Keratinocyte (primary cell): ENCODE measurements around the gene GREB1. TPM values are rescaled to one million over a fixed set of nuclear protein-coding genes. Genes with fewer than 3 reads are reported as not detected.

Experiments used
- DNase-seq: peaks from one replicate; pipeline ENCODE4 v3.0.0-alpha.2; 2011; ENCODE audit warnings: low read depth, missing footprints, low spot score
- FAIRE-seq: peaks from 2 replicates; lab custom pipeline; 2011; peaks lifted over from hg19 to GRCh38; lab: Jason Lieb, UNC
- H2AFZ ChIP-seq: 2 replicates; pipeline ENCODE4 v1.6.0; 2012; ENCODE audit warnings: low read length, control low read depth, inconsistent platforms; ENCODE audit not compliant: control insufficient read depth
- H3K27ac ChIP-seq: 2 replicates; pipeline ENCODE4 v1.5.1; 2011; ENCODE audit warnings: low read length; ENCODE audit not compliant: control insufficient read depth, insufficient read depth
- H3K27me3 ChIP-seq: 3 replicates; pipeline ENCODE4 v1.6.0; 2011; ENCODE audit warnings: low read length; ENCODE audit not compliant: control insufficient read depth, insufficient read depth; ENCODE audit errors: extremely low read depth
- H3K36me3 ChIP-seq, 2 experiments: 2 replicates in 1 of 2; 3 replicates in 1 of 2; pipeline ENCODE4 v1.5.1; 2011; ENCODE audit warnings: low read length in 2 of 2, mild to moderate bottlenecking in 1 of 2; ENCODE audit not compliant: control insufficient read depth in 2 of 2, insufficient read depth in 2 of 2; ENCODE audit errors: extremely low read depth in 1 of 2
- H3K4me1 ChIP-seq: 3 replicates; pipeline ENCODE4 v1.5.1; 2011; ENCODE audit warnings: low read length; ENCODE audit not compliant: control insufficient read depth, insufficient read depth; ENCODE audit errors: extremely low read depth
- H3K4me2 ChIP-seq: 3 replicates; pipeline ENCODE4 v1.6.0; 2011; ENCODE audit warnings: low read depth, low read length; ENCODE audit not compliant: control insufficient read depth, insufficient read depth; ENCODE audit errors: extremely low read depth
- H3K4me3 ChIP-seq, 3 experiments: fragments of 200-600 bp in 1 of 3; sonication (generic) in 1 of 3; 2 replicates in 2 of 3; 3 replicates in 1 of 3; pipeline ENCODE4 v1.5.1; 2011 to 2016; ENCODE audit warnings: low read length in 3 of 3, mild to moderate bottlenecking in 3 of 3, control low read depth in 2 of 3, inconsistent platforms in 1 of 3, low read depth in 1 of 3, mixed read lengths in 1 of 3, mixed run types in 1 of 3, moderate library complexity in 1 of 3; ENCODE audit not compliant: control insufficient read depth in 2 of 3, insufficient read depth in 2 of 3; ENCODE audit errors: extremely low read depth in 1 of 3
- H3K79me2 ChIP-seq: 2 replicates; pipeline ENCODE4 v1.6.0; 2012; ENCODE audit warnings: low read length; ENCODE audit not compliant: control insufficient read depth, insufficient read depth
- H3K9ac ChIP-seq: 3 replicates; pipeline ENCODE4 v1.6.0; 2011; ENCODE audit warnings: low read length; ENCODE audit not compliant: control insufficient read depth, insufficient read depth; ENCODE audit errors: extremely low read depth
- H3K9me1 ChIP-seq: 3 replicates; pipeline ENCODE4 v1.6.0; 2011; ENCODE audit warnings: low read length; ENCODE audit not compliant: control insufficient read depth, insufficient read depth; ENCODE audit errors: extremely low read depth
- H3K9me3 ChIP-seq: 2 replicates; pipeline ENCODE4 v1.5.1; 2012; ENCODE audit warnings: low read depth, low read length; ENCODE audit not compliant: control insufficient read depth
- H4K20me1 ChIP-seq: 3 replicates; pipeline ENCODE4 v1.6.0; 2011; ENCODE audit warnings: low read length; ENCODE audit not compliant: control insufficient read depth, insufficient read depth; ENCODE audit errors: extremely low read depth
- EZH2 ChIP-seq: IDR thresholded peaks from one replicate; pipeline ENCODE4 v1.6.1; 2012; ENCODE audit warnings: inconsistent platforms, mild to moderate bottlenecking, low read length, moderate library complexity
- dilution Hi-C: fragments of 300-500 bp; cut with MboI; formaldehyde crosslinking; loops from one replicate; pipeline ENCODE4 v1.7.0; 2020; ENCODE audit warnings: low sequenced_read_pairs; ENCODE audit not compliant: extremely low pct_ligation_motif_present
- polyA plus RNA-seq, 5 experiments: library from polyadenylated mRNA; depleted of rRNA in 3 of 5; stranded (reverse) in 3 of 5; stranded (forward) in 1 of 5; unstranded in 1 of 5; fragments of >200 nt; gene quantifications; 1 replicate in 1 of 5; 2 replicates in 3 of 5; 3 replicates in 1 of 5; pipeline versions ENCODE4 v1.2.1 to v1.2.3, GENCODE V29; 2011 to 2012; ENCODE audit warnings: missing spikeins in 2 of 5, low read depth in 1 of 5, low replicate concordance in 1 of 5
- TF ChIP-seq, protein P1 (sequence below), 3 experiments: IDR thresholded peaks in 1 of 3; conservative IDR thresholded peaks in 1 of 3; optimal IDR thresholded peaks in 1 of 3; 2 replicates in 2 of 3; 3 replicates in 1 of 3; pipeline versions ENCODE3 to v1.5.1; 2011; ENCODE audit warnings: low read length in 3 of 3, mild to moderate bottlenecking in 3 of 3, moderate library complexity in 2 of 3, control low read depth in 1 of 3, inconsistent platforms in 1 of 3; ENCODE audit not compliant: insufficient read depth in 2 of 3; ENCODE audit errors: extremely low read depth in 1 of 3

The GREB1 gene
- polyA plus RNA-seq, 1 donor (not counting 4 experiments of a cell fraction or from before 2014, with no cell fraction given): 0.13 TPM

DNA sequence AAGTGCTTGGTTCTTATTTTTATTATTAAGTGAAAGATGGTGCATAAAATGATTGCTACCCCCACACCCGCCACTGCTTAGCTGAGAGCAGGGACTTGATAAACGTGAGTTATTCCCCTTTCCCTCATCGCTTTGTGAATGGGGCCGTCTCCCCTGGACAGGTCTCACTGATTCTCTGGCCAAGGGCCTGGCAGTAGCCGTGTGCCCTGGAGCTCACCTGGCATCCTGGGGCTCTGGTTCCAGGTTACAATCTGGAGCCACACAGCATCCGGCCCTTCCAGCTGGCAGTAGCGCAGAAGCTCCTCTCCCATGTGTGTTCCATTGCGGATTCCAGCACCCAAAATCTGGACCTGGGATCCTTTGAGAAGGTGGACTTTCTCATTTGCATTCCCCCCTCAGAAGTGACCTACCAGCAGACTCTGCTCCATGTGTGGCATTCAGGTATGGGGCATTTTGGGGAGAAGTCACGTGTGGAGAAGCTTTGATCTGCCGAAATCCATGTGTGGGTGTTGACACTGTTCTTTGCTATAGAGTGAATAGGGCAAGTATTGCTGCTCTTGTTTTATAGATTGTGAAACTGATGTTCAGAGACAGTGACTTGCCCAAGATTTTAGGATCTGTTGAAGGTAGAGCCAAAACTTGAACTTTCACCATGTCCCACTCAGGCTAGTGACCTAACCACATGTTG lies 63.8 kb downstream of the GREB1 start:
- Histone ChIP-seq H3K9me1 (no peaks in the 10 kb centered on the region), H3K4me1 (no peaks in the 10 kb centered on the region), H3K9me3 (no peaks in the 10 kb centered on the region), H3K27ac (no peak overlapping the region), H3K9ac (no peak overlapping the region), H3K4me3 (no peak overlapping the region), H4K20me1 (peaks cover 4% of the 10 kb centered on the region), H3K4me2 (no peak overlapping the region), H2AFZ (no peak overlapping the region), H3K27me3 (peaks cover 4% of the 10 kb centered on the region), H3K36me3 (no peaks in the 10 kb centered on the region), H3K79me2 (no peaks in the 10 kb centered on the region)
- FAIRE-seq (no peak), DNase-seq (no peak)
- TF ChIP-seq, protein P1, sequence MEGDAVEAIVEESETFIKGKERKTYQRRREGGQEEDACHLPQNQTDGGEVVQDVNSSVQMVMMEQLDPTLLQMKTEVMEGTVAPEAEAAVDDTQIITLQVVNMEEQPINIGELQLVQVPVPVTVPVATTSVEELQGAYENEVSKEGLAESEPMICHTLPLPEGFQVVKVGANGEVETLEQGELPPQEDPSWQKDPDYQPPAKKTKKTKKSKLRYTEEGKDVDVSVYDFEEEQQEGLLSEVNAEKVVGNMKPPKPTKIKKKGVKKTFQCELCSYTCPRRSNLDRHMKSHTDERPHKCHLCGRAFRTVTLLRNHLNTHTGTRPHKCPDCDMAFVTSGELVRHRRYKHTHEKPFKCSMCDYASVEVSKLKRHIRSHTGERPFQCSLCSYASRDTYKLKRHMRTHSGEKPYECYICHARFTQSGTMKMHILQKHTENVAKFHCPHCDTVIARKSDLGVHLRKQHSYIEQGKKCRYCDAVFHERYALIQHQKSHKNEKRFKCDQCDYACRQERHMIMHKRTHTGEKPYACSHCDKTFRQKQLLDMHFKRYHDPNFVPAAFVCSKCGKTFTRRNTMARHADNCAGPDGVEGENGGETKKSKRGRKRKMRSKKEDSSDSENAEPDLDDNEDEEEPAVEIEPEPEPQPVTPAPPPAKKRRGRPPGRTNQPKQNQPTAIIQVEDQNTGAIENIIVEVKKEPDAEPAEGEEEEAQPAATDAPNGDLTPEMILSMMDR (optimal IDR thresholded peaks at IDR 0.05 in 1 of 3, IDR thresholded peaks at IDR 0.05 in 1 of 3, conservative IDR thresholded peaks at IDR 0.05 in 1 of 3; ENCODE audit: extremely low read depth in 1 of 3, insufficient read depth in 2 of 3, low read length in 3 of 3): no peak
- TF ChIP-seq EZH2: no peak
- dilution Hi-C loops: no loop called here

DNA sequence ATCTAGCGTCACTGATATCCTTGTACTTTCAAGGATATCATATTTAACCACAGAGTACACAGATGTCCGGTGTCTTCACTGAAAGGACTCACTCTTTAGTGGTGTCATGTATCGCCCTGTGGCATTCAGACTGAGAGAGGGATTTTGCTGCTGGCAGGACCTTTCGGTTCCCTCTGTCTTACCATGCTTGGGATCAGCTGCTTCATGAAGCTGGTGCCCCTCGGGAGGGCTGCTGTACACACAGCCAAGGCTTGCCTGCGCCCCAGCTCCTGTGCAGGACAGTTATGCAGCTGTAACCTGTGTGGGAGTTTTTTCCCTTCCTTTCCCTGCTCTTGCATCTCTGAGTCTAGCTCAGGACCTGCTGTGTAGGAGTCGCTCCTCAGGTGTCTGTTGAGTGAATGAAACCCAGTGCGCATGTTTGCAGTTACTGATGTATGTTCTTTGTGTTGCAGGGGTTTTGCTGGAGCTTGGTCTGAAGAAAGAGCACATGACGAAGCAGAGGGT lies 64.4 kb downstream of the GREB1 start:
- FAIRE-seq (no peak), DNase-seq (no peak)
- dilution Hi-C loops: no loop called here
- no peaks in the 10 kb centered on the region for H3K9me3 ChIP-seq
- no peaks in the 10 kb centered on the region for H3K4me1 ChIP-seq
- no peak overlapping the region for H3K4me2 ChIP-seq
- TF ChIP-seq, protein P1 (optimal IDR thresholded peaks at IDR 0.05 in 1 of 3, IDR thresholded peaks at IDR 0.05 in 1 of 3, conservative IDR thresholded peaks at IDR 0.05 in 1 of 3; ENCODE audit: extremely low read depth in 1 of 3, insufficient read depth in 2 of 3, low read length in 3 of 3): no peak
- no peak for TF ChIP-seq EZH2
- peaks cover 4% of the 10 kb centered on the region for H3K27me3 ChIP-seq
- no peak overlapping the region for H3K9ac ChIP-seq
- peaks cover 4% of the 10 kb centered on the region for H4K20me1 ChIP-seq
- no peak overlapping the region for H2AFZ ChIP-seq
- H3K27ac ChIP-seq: no peak overlapping the region
- no peaks in the 10 kb centered on the region for H3K9me1 ChIP-seq
- H3K36me3 ChIP-seq: no peaks in the 10 kb centered on the region
- no peak overlapping the region for H3K4me3 ChIP-seq
- no peaks in the 10 kb centered on the region for H3K79me2 ChIP-seq
